ENCODE results near the gene FECH.

DNA sequence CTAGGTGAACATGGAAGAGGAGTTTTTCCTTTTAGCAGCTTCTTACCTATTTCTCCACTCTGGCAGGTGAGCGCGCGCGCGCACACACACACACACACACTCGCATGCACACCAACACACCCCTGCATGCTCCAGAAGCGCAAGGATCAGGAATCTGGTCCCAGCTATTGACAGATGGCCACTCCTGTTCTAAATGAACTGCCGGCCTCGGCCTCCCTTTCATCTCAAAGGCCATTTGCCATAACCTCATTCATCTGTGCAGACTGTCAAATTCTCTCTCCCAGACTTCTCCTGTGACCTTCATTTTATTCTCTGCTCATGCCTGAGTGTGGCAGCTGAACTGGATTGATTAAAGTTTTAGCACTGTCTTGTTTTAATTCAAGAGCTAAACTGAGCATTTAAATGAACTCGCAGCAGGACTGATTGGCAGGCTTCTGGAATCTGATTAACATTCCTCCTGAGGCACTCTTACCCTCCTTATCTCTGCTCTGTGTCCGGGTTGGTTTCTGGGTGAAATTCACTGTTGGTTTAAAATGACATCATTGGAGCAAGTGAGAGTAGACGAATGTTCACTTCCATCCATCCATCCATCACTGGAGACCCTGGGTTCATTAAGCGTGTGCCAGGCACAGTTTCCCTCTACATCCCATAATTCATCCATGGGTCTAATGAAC lies 58.8 kb downstream of the FECH start:
- TF ChIP-seq, protein P1, sequence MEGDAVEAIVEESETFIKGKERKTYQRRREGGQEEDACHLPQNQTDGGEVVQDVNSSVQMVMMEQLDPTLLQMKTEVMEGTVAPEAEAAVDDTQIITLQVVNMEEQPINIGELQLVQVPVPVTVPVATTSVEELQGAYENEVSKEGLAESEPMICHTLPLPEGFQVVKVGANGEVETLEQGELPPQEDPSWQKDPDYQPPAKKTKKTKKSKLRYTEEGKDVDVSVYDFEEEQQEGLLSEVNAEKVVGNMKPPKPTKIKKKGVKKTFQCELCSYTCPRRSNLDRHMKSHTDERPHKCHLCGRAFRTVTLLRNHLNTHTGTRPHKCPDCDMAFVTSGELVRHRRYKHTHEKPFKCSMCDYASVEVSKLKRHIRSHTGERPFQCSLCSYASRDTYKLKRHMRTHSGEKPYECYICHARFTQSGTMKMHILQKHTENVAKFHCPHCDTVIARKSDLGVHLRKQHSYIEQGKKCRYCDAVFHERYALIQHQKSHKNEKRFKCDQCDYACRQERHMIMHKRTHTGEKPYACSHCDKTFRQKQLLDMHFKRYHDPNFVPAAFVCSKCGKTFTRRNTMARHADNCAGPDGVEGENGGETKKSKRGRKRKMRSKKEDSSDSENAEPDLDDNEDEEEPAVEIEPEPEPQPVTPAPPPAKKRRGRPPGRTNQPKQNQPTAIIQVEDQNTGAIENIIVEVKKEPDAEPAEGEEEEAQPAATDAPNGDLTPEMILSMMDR (IDR thresholded peaks at IDR 0.05) = no peak
- no peak for TF ChIP-seq POLR2A (IDR thresholded peaks at IDR 0.05)

Data from esophagus squamous epithelium (tissue), 4 donors.